GM23248 (cell line): ENCODE results near the gene DMC1. TPM values are rescaled to one million over a fixed set of nuclear protein-coding genes. Genes with fewer than 3 reads are reported as not detected.
A peak's percentile ranks its signal among the peaks of the same experiment; 100 is the strongest.

Experiments used
- DNase-seq: peaks from one replicate; pipeline ENCODE4 v3.0.0-alpha.2; 2015
- H2AFZ ChIP-seq: fragments of 200-600 bp; sonication (generic); 2 replicates; pipeline ENCODE4 v1.6.1; 2016; ENCODE audit warnings: antibody characterized with exemption
- H3F3A ChIP-seq: fragments of 200-600 bp; sonication (generic); 2 replicates; pipeline ENCODE4 v1.6.1; 2016; ENCODE audit warnings: mild to moderate bottlenecking, antibody characterized with exemption, mixed run types; ENCODE audit not compliant: insufficient read depth
- H3K27ac ChIP-seq: fragments of 200-600 bp; sonication (generic); 2 replicates; pipeline ENCODE4 v1.5.1; 2016; ENCODE audit warnings: mild to moderate bottlenecking
- H3K27me3 ChIP-seq: fragments of 200-600 bp; sonication (generic); replicated peaks from 2 replicates; pipeline ENCODE4 v1.6.1; 2016; ENCODE audit warnings: mild to moderate bottlenecking; ENCODE audit not compliant: insufficient read depth
- H3K36me3 ChIP-seq: fragments of 200-600 bp; sonication (generic); 2 replicates; pipeline ENCODE4 v1.6.1; 2016; ENCODE audit warnings: low read depth, mild to moderate bottlenecking
- H3K4me1 ChIP-seq: fragments of 200-600 bp; sonication (generic); 2 replicates; pipeline ENCODE4 v1.6.1; 2016; ENCODE audit warnings: mild to moderate bottlenecking; ENCODE audit not compliant: insufficient read depth
- H3K4me2 ChIP-seq: fragments of 200-600 bp; sonication (generic); one replicate; pipeline ENCODE4 v1.6.1; 2016; ENCODE audit warnings: mild to moderate bottlenecking; ENCODE audit not compliant: unreplicated experiment
- H3K4me3 ChIP-seq: fragments of 200-600 bp; sonication (generic); 2 replicates; pipeline ENCODE4 v1.5.1; 2016; ENCODE audit warnings: mild to moderate bottlenecking
- H3K79me2 ChIP-seq: fragments of 200-600 bp; sonication (generic); 2 replicates; pipeline ENCODE4 v1.6.1; 2016; ENCODE audit warnings: mild to moderate bottlenecking; ENCODE audit not compliant: insufficient read depth
- H3K9ac ChIP-seq: fragments of 200-600 bp; sonication (generic); 2 replicates; pipeline ENCODE4 v1.6.1; 2016; ENCODE audit warnings: mild to moderate bottlenecking
- H3K9me2 ChIP-seq: fragments of 200-600 bp; sonication (generic); 2 replicates; pipeline ENCODE4 v1.6.1; 2016; ENCODE audit warnings: mixed run types, mild to moderate bottlenecking, moderate library complexity; ENCODE audit not compliant: insufficient read depth
- H3K9me3 ChIP-seq: fragments of 200-600 bp; sonication (generic); one replicate; pipeline ENCODE4 v1.6.1; 2017; ENCODE audit warnings: low read depth
- H4K20me1 ChIP-seq: fragments of 200-600 bp; sonication (generic); 2 replicates; pipeline ENCODE4 v1.6.0; 2016; ENCODE audit not compliant: insufficient read depth
- EZH2 ChIP-seq: fragments of 200-600 bp; sonication (generic); IDR thresholded peaks from 2 replicates; pipeline ENCODE4 v1.6.1; 2018; ENCODE audit warnings: antibody characterized with exemption, mild to moderate bottlenecking; ENCODE audit not compliant: insufficient read depth, poor library complexity, severe bottlenecking
- EZH2phosphoT487 ChIP-seq: fragments of 200-600 bp; sonication (generic); IDR thresholded peaks from 2 replicates; pipeline ENCODE4 v1.6.1; 2018; ENCODE audit warnings: antibody characterized with exemption, moderate library complexity, mild to moderate bottlenecking, low read depth; ENCODE audit not compliant: insufficient read depth
- WGBS, 2 experiments: methylation state at CpG; one replicate each; pipeline ENCODE4 v1.1.6; 2015 to 2017; ENCODE audit warnings: low lambda C conversion rate in 2 of 2, low coverage in 1 of 2; ENCODE audit errors: missing lambda C conversion rate in 2 of 2; 5-methylcytosine and 5-hydroxymethylcytosine counted together
- in situ Hi-C: fragments of 300-500 bp; cut with MboI; formaldehyde crosslinking; loops from 2 replicates; pipeline ENCODE4 v1.15.0; 2020
- polyA plus RNA-seq: library from polyadenylated mRNA; unstranded; fragments of >200 nt; fragmentation: Nextera tagmentation; extraction: Ambion mirVana; gene quantifications from 2 replicates; pipeline ENCODE4 v1.2.1, GENCODE V29; 2016
- total RNA-seq: library from RNA; depleted of rRNA; stranded (reverse); fragments of >200 nt; shearing (Covaris generic); gene quantifications from 2 replicates; pipeline ENCODE4 v1.2.3, GENCODE V29; 2014

The DMC1 gene
- total and polyA plus RNA-seq, 2 experiments from 2014 or later = 1.4 to 11.8 TPM

- H3K4me3 ChIP-seq = no peak overlapping the region
- H3K9me3 ChIP-seq = no peaks in the 10 kb centered on the region
- no peak for DNase-seq
- peaks cover 74% of the 10 kb centered on the region for H3K36me3 ChIP-seq
- no peak overlapping the region for H3K9ac ChIP-seq
- no peaks in the 10 kb centered on the region for H3K27me3 ChIP-seq
- H3K4me2 ChIP-seq = no peak overlapping the region
- peaks cover 6% of the 10 kb centered on the region; the same call in 1 of the 2 replicates for H3K79me2 ChIP-seq
- no peak for TF ChIP-seq EZH2phosphoT487
- no peaks in the 10 kb centered on the region for H3K9me2 ChIP-seq
- 95 to 100% methylated on average over 3 of the region's 3 CpGs for WGBS, 2 experiments
- in situ Hi-C loops = no loop called here
- peak overlapping the region; percentile 4; the same call in 1 of the 2 replicates for H3K27ac ChIP-seq
- no peaks in the 10 kb centered on the region for H3K4me1 ChIP-seq
- H4K20me1 ChIP-seq = no peaks in the 10 kb centered on the region
- peaks cover 87% of the 10 kb centered on the region for H3F3A ChIP-seq
- no peak overlapping the region for H2AFZ ChIP-seq
These were observed 88.7 kb downstream of the DMC1 start for GRCh38 chr22:38481162-38481870.

- Histone ChIP-seq H3K9ac (no peak overlapping the region), H3F3A (peaks cover 76% of the 10 kb centered on the region), H4K20me1 (no peaks in the 10 kb centered on the region), H3K9me2 (no peaks in the 10 kb centered on the region), H3K4me3 (no peak overlapping the region), H3K4me2 (no peak overlapping the region), H2AFZ (no peak overlapping the region), H3K27ac (peak overlapping the region; percentile 12; the same call in 1 of the 2 replicates), H3K79me2 (no peaks in the 10 kb centered on the region), H3K36me3 (peaks cover 57% of the 10 kb centered on the region), H3K9me3 (no peaks in the 10 kb centered on the region), H3K4me1 (no peaks in the 10 kb centered on the region), H3K27me3 (no peaks in the 10 kb centered on the region)
- in situ Hi-C loops = no loop called here
- 76 to 79% methylated on average over 7 of the region's 7 CpGs for WGBS, 2 experiments
- no peak for DNase-seq
- TF ChIP-seq EZH2 = no peak
- TF ChIP-seq EZH2phosphoT487 = no peak
These were observed 90.7 kb downstream of the DMC1 start for GRCh38 chr22:38479096-38479837.

- Histone ChIP-seq H3K4me1 (no peaks in the 10 kb centered on the region), H2AFZ (no peak overlapping the region), H3K4me3 (no peak overlapping the region), H3K9me3 (no peaks in the 10 kb centered on the region), H3K4me2 (no peak overlapping the region), H3K27me3 (no peaks in the 10 kb centered on the region), H4K20me1 (no peaks in the 10 kb centered on the region), H3K9ac (no peak overlapping the region), H3K9me2 (no peaks in the 10 kb centered on the region), H3K79me2 (peaks cover 13% of the 10 kb centered on the region), H3F3A (peaks cover 64% of the 10 kb centered on the region), H3K27ac (no peak overlapping the region), H3K36me3 (peaks cover 40% of the 10 kb centered on the region)
- 100% methylated on average over 1 of the region's 1 CpG for WGBS, 2 experiments
- in situ Hi-C loops = no loop called here
- TF ChIP-seq EZH2phosphoT487 (no peak), EZH2 (no peak)
- no peak for DNase-seq
These were observed 92.4 kb downstream of the DMC1 start for GRCh38 chr22:38477585-38477984.

GRCh38 chr22:38474003-38474607, 95.9 kb downstream of the DMC1 start:
- no peaks in the 10 kb centered on the region for H4K20me1 ChIP-seq
- no peaks in the 10 kb centered on the region for H3K9me3 ChIP-seq
- H3K36me3 ChIP-seq = peaks cover 14% of the 10 kb centered on the region; the same call in 1 of the 2 replicates
- WGBS, 2 experiments = 75 to 77% methylated on average over 10 of the region's 10 CpGs
- H2AFZ ChIP-seq = no peak overlapping the region
- no peak overlapping the region for H3K4me3 ChIP-seq
- H3K9ac ChIP-seq = no peak overlapping the region
- no peaks in the 10 kb centered on the region for H3K9me2 ChIP-seq
- H3K27me3 ChIP-seq = no peaks in the 10 kb centered on the region
- no peak overlapping the region for H3K27ac ChIP-seq
- 0 out of 2 replicates have a peak, but pooled peaks cover 3% of the 10 kb centered on the region for H3K4me1 ChIP-seq
- in situ Hi-C loops = no loop called here
- peaks cover 47% of the 10 kb centered on the region for H3K79me2 ChIP-seq
- H3K4me2 ChIP-seq = no peak overlapping the region
- no peak for DNase-seq
- TF ChIP-seq EZH2 = no peak
- no peak for TF ChIP-seq EZH2phosphoT487
- peaks cover 29% of the 10 kb centered on the region for H3F3A ChIP-seq
